B cell (primary cell): ENCODE results near the gene DNAH8. TPM values are rescaled to one million over a fixed set of nuclear protein-coding genes. Genes with fewer than 3 reads are reported as not detected.
"Not testable (repeated sequence)": the region's sequence is repeated elsewhere in the genome, so short reads cannot be mapped to it uniquely, and the experiment has no call there.

Experiments used
- ATAC-seq: fragments of 200-7000 bp; cut with Tn5 transposase; one replicate; pipeline ENCODE4 v1.10.0; 2021; ENCODE audit warnings: low read depth, mild to moderate bottlenecking, moderate number of reproducible peaks, moderate library complexity
- CTCF ChIA-PET: fragments of 350-600 bp; sonication (Branson Sonifier 250); formaldehyde crosslinking; loops from one replicate; lab custom pipeline; 2021; ENCODE audit warnings: antibody characterized with exemption, inconsistent platforms; lab: Charles Lee
- POLR2A ChIA-PET: fragments of 350-600 bp; sonication (Branson Sonifier 250); formaldehyde crosslinking; loops from one replicate; lab custom pipeline; 2021; ENCODE audit warnings: antibody characterized with exemption; lab: Charles Lee
- DNase-seq: peaks from one replicate; pipeline ENCODE4 v3.0.0; 2013
- H2AFZ ChIP-seq: 2 replicates; pipeline ENCODE4 v1.6.1; 2012; ENCODE audit warnings: mild to moderate bottlenecking, low read depth, low read length; ENCODE audit not compliant: insufficient read depth, poor library complexity, severe bottlenecking
- H3K27ac ChIP-seq, 2 donors: 1 replicate in 1 of 2; 2 replicates in 1 of 2; pipeline ENCODE4 v1.5.1; 2012 to 2013; ENCODE audit warnings: low read length in 2 of 2, mild to moderate bottlenecking in 2 of 2, moderate library complexity in 1 of 2
- H3K27me3 ChIP-seq, 4 experiments: fragments of 200-600 bp in 1 of 4; sonication (generic) in 1 of 4; replicated peaks in 1 of 4; 1 replicate in 2 of 4; 2 replicates in 2 of 4; pipeline versions ENCODE4 v1.6.1 to v1.7.0; 2013 to 2016; ENCODE audit warnings: low read length in 3 of 4, mild to moderate bottlenecking in 2 of 4, mixed read lengths in 1 of 4, moderate library complexity in 1 of 4; ENCODE audit not compliant: insufficient read depth in 4 of 4, control insufficient read depth in 3 of 4; ENCODE audit errors: control extremely low read depth in 1 of 4
- H3K36me3 ChIP-seq, 2 experiments: replicated peaks in 1 of 2; 1 replicate in 1 of 2; 2 replicates in 1 of 2; pipeline versions ENCODE4 v1.6.1 to v1.7.1; 2013; ENCODE audit warnings: low read length in 1 of 2; ENCODE audit not compliant: insufficient read depth in 2 of 2, control insufficient read depth in 1 of 2; ENCODE audit errors: control extremely low read depth in 1 of 2, extremely low read depth in 1 of 2
- H3K4me1 ChIP-seq, 2 donors: fragments of 200-600 bp in 1 of 2; sonication (generic) in 1 of 2; 1 replicate in 1 of 2; 2 replicates in 1 of 2; pipeline versions ENCODE4 v1.5.1 to v1.6.1; 2013 to 2017; ENCODE audit warnings: low read length in 2 of 2; ENCODE audit not compliant: control insufficient read depth in 2 of 2, insufficient read depth in 2 of 2
- H3K4me2 ChIP-seq: replicated peaks from 2 replicates; pipeline ENCODE3; 2012; ENCODE audit warnings: mild to moderate bottlenecking, low read depth, low read length; ENCODE audit not compliant: poor library complexity, severe bottlenecking
- H3K4me3 ChIP-seq, 5 experiments: fragments of 200-600 bp in 1 of 5; sonication (generic) in 1 of 5; 1 replicate in 3 of 5; 2 replicates in 2 of 5; pipeline versions ENCODE4 v1.5.1 to v1.7.0; 2011 to 2016; ENCODE audit warnings: low read length in 4 of 5, mild to moderate bottlenecking in 4 of 5, low read depth in 2 of 5, control low read depth in 1 of 5, moderate library complexity in 1 of 5; ENCODE audit not compliant: insufficient read depth in 1 of 5; ENCODE audit errors: control extremely low read depth in 1 of 5, extremely low read depth in 1 of 5
- H3K79me2 ChIP-seq: fragments of 200-600 bp; sonication (generic); one replicate; pipeline ENCODE4 v1.6.0; 2016; ENCODE audit warnings: low read length; ENCODE audit not compliant: control insufficient read depth, insufficient read depth
- H3K9ac ChIP-seq: fragments of 200-600 bp; sonication (generic); 2 replicates; pipeline ENCODE4 v1.6.1; 2017; ENCODE audit warnings: mild to moderate bottlenecking, low read length, moderate library complexity
- H3K9me3 ChIP-seq, 3 donors: one replicate each; pipeline versions ENCODE4 v1.6.1 to v1.7.1; 2013; ENCODE audit warnings: low read length in 2 of 3; ENCODE audit not compliant: control insufficient read depth in 2 of 3, insufficient read depth in 1 of 3; ENCODE audit errors: control extremely low read depth in 1 of 3
- H4K20me1 ChIP-seq: 2 replicates; pipeline ENCODE4 v1.6.0; 2012; ENCODE audit warnings: mild to moderate bottlenecking, low read length; ENCODE audit not compliant: insufficient read depth, control insufficient read depth, poor library complexity, severe bottlenecking
- H3K27ac Mint-ChIP-seq: one replicate; pipeline ENCODE4 v1.8.0; 2021; ENCODE audit warnings: mixed read lengths
- H3K27me3 Mint-ChIP-seq: one replicate; pipeline ENCODE4 v1.8.0; 2021; ENCODE audit warnings: mixed read lengths
- H3K4me1 Mint-ChIP-seq: one replicate; pipeline ENCODE4 v1.8.0; 2021; ENCODE audit warnings: mixed read lengths
- H3K4me3 Mint-ChIP-seq: one replicate; pipeline ENCODE4 v1.8.0; 2021; ENCODE audit warnings: mixed read lengths
- H3K9me3 Mint-ChIP-seq: one replicate; pipeline ENCODE4 v1.8.0; 2022; ENCODE audit warnings: mixed read lengths; ENCODE audit not compliant: insufficient read depth
- EZH2 ChIP-seq: IDR thresholded peaks from 2 replicates; pipeline ENCODE4 v1.6.1; 2012; ENCODE audit warnings: borderline replicate concordance, low read depth, mild to moderate bottlenecking, moderate library complexity, low read length; ENCODE audit not compliant: insufficient read depth, poor library complexity, severe bottlenecking
- WGBS: methylation state at CpG from one replicate; pipeline ENCODE4 v1.1.5; 2013; ENCODE audit warnings: missing lambda C conversion rate; ENCODE audit not compliant: insufficient coverage; 5-methylcytosine and 5-hydroxymethylcytosine counted together
- intact Hi-C: fragments of 100-400 bp; cut with micrococcal nuclease; formaldehyde crosslinking; loops from one replicate; pipeline ENCODE4 v1.10.0; 2022
- polyA plus RNA-seq: library from polyadenylated mRNA; depleted of rRNA; stranded (reverse); fragments of >200 nt; gene quantifications from 2 replicates; pipeline ENCODE4 v1.2.3, GENCODE V29; 2012
- total RNA-seq, 2 donors: library from RNA; stranded (reverse); fragments of 120-200 nt in 1 of 2; gene quantifications; 1 replicate in 1 of 2; 2 replicates in 1 of 2; pipeline versions ENCODE4 v1.2.3 to v1.2.4, GENCODE V29; 2013 to 2022
- TF ChIP-seq, protein P1 (sequence below): fragments of 200-600 bp; IDR thresholded peaks from one replicate; pipeline ENCODE4 v1.8.0; 2022; ENCODE audit warnings: antibody characterized with exemption, mild to moderate bottlenecking

DNAH8 gene
- total and polyA plus RNA-seq, 2 donors (not counting 1 experiment from before 2014, with no cell fraction given), result 0.69 to 1.1 TPM

DNA sequence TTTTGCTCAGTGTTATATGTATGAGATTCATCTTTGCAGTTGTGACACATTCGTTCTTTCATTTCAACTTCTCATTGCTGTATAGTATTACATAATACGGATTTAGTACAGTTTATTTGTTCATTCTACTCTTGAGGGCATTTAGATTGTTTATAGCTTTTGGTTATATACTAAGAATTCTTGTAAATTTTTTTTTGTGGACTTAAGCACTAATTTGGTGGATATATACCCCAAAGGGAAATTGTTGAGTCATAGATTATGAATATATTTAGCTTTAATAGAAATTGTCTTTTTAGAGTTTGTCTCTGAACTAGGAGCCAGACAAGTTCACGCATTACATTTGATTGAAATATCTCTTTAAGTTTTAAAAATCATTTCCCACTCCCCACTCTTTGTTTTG lies 79.6 kb downstream of the DNAH8 start:
- intact Hi-C loops, result no loop called here
- H3K9ac ChIP-seq, result no peak overlapping the region
- H3K27ac Mint-ChIP-seq, result no peak overlapping the region
- no peak overlapping the region for H2AFZ ChIP-seq
- H3K4me2 ChIP-seq, result no peak overlapping the region
- WGBS, result no CpG with 5 or more reads among the region's 3 CpGs
- peaks cover 0 to 4% (median 0%) of the 10 kb centered on the region in 3 donors for H3K9me3 ChIP-seq
- no peaks in the 10 kb centered on the region for H4K20me1 ChIP-seq
- DNase-seq (no peak), ATAC-seq (no peak)
- H3K27me3 Mint-ChIP-seq, result peaks cover 4% of the 10 kb centered on the region
- H3K27ac ChIP-seq, result no peak overlapping the region
- H3K36me3 ChIP-seq, result no peaks in the 10 kb centered on the region
- H3K4me3 ChIP-seq, result no peak overlapping the region
- H3K79me2 ChIP-seq, result no peaks in the 10 kb centered on the region
- peaks cover 0 to 5% (median 0%) of the 10 kb centered on the region in 4 experiments for H3K27me3 ChIP-seq
- ChIA-PET POLR2A (no interaction called here), CTCF (no interaction called here)
- H3K4me1 ChIP-seq, result no peaks in the 10 kb centered on the region
- H3K4me1 Mint-ChIP-seq, result no peaks in the 10 kb centered on the region
- no peak overlapping the region for H3K4me3 Mint-ChIP-seq
- no peaks in the 10 kb centered on the region for H3K9me3 Mint-ChIP-seq
- TF ChIP-seq, protein P1, sequence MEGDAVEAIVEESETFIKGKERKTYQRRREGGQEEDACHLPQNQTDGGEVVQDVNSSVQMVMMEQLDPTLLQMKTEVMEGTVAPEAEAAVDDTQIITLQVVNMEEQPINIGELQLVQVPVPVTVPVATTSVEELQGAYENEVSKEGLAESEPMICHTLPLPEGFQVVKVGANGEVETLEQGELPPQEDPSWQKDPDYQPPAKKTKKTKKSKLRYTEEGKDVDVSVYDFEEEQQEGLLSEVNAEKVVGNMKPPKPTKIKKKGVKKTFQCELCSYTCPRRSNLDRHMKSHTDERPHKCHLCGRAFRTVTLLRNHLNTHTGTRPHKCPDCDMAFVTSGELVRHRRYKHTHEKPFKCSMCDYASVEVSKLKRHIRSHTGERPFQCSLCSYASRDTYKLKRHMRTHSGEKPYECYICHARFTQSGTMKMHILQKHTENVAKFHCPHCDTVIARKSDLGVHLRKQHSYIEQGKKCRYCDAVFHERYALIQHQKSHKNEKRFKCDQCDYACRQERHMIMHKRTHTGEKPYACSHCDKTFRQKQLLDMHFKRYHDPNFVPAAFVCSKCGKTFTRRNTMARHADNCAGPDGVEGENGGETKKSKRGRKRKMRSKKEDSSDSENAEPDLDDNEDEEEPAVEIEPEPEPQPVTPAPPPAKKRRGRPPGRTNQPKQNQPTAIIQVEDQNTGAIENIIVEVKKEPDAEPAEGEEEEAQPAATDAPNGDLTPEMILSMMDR, result no peak
- TF ChIP-seq EZH2, result no peak

DNA sequence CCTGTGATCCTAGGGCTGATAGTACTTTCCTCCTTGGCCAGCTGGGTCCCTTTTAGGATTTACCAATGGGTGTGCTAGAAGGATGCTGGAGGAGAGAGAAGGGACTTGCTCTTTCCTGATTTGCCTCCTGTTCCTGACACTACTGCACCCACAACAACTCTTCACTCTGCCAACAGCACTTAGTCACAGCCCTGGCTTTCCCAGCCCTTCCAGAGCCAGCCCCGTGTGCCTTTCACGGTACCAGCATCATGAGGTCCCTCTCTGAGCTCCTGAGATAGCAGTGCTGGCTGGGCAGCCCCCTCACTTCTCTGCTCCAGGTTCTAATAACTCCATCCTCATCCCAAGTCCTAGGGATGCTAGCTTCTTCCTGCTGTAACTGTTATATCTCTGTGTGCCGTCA lies 80.9 kb downstream of the DNAH8 start:
- 57% methylated on average over 1 of the region's 3 CpGs for WGBS
- no peaks in the 10 kb centered on the region for H3K9me3 Mint-ChIP-seq
- Histone ChIP-seq H3K9me3 (peaks cover 0 to 4% (median 0%) of the 10 kb centered on the region in 3 donors), H3K9ac (no peak overlapping the region), H3K4me1 (no peaks in the 10 kb centered on the region), H2AFZ (no peak overlapping the region), H4K20me1 (no peaks in the 10 kb centered on the region), H3K27ac (no peak overlapping the region), H3K27me3 (peaks cover 0 to 5% (median 0%) of the 10 kb centered on the region in 4 experiments), H3K79me2 (no peaks in the 10 kb centered on the region), H3K4me2 (no peak overlapping the region), H3K36me3 (no peaks in the 10 kb centered on the region), H3K4me3 (no peak overlapping the region)
- DNase-seq, result no peak
- POLR2A ChIA-PET, result no interaction called here
- H3K4me1 Mint-ChIP-seq, result no peaks in the 10 kb centered on the region
- TF ChIP-seq EZH2, result no peak
- TF ChIP-seq, protein P1, result no peak
- peaks cover 4% of the 10 kb centered on the region for H3K27me3 Mint-ChIP-seq
- intact Hi-C loops, result no loop called here
- no peak overlapping the region for H3K4me3 Mint-ChIP-seq
- no peak for ATAC-seq
- no peak overlapping the region for H3K27ac Mint-ChIP-seq
- CTCF ChIA-PET, result no interaction called here

DNA sequence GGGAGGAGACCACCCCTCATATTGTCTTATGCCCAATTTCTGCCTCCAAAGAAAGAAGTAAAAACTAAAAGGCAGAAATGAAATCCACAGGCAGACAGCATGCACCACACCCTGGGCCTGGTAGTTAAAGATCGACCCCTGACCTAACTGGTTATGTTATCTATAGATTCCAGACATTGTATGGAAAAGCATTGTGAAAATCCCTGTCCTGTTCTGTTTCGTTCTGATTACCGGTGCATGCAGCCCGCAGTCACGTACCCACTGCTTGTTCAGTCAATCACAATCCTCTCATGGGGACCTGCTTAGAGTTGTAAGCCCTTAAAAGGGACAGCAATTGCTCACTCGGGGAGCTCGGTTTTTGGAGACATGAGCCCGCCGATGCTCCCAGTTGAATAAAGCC lies 81.3 kb downstream of the DNAH8 start:
- H3K9me3 ChIP-seq, H3K4me1 ChIP-seq, ATAC-seq, H3K79me2 ChIP-seq, H4K20me1 ChIP-seq, H3K27me3 ChIP-seq, H3K36me3 ChIP-seq, H3K27ac ChIP-seq, POLR2A ChIA-PET, H3K4me3 ChIP-seq, H3K9ac ChIP-seq, H2AFZ ChIP-seq, H3K4me3 Mint-ChIP-seq, H3K4me1 Mint-ChIP-seq, intact Hi-C loops, H3K27me3 Mint-ChIP-seq, H3K9me3 Mint-ChIP-seq, DNase-seq, H3K4me2 ChIP-seq, H3K27ac Mint-ChIP-seq, CTCF ChIA-PET: not testable (repeated sequence)
- WGBS, result 71% methylated on average over 7 of the region's 9 CpGs
